GM23248 (cell line): ENCODE results near the gene TBX21. TPM values are rescaled to one million over a fixed set of nuclear protein-coding genes. Genes with fewer than 3 reads are reported as not detected.

Experiments used
- DNase-seq: peaks from one replicate; pipeline ENCODE4 v3.0.0-alpha.2; 2015
- H2AFZ ChIP-seq: fragments of 200-600 bp; sonication (generic); 2 replicates; pipeline ENCODE4 v1.6.1; 2016; ENCODE audit warnings: antibody characterized with exemption
- H3F3A ChIP-seq: fragments of 200-600 bp; sonication (generic); 2 replicates; pipeline ENCODE4 v1.6.1; 2016; ENCODE audit warnings: mild to moderate bottlenecking, antibody characterized with exemption, mixed run types; ENCODE audit not compliant: insufficient read depth
- H3K27ac ChIP-seq: fragments of 200-600 bp; sonication (generic); 2 replicates; pipeline ENCODE4 v1.5.1; 2016; ENCODE audit warnings: mild to moderate bottlenecking
- H3K27me3 ChIP-seq: fragments of 200-600 bp; sonication (generic); replicated peaks from 2 replicates; pipeline ENCODE4 v1.6.1; 2016; ENCODE audit warnings: mild to moderate bottlenecking; ENCODE audit not compliant: insufficient read depth
- H3K36me3 ChIP-seq: fragments of 200-600 bp; sonication (generic); 2 replicates; pipeline ENCODE4 v1.6.1; 2016; ENCODE audit warnings: low read depth, mild to moderate bottlenecking
- H3K4me1 ChIP-seq: fragments of 200-600 bp; sonication (generic); 2 replicates; pipeline ENCODE4 v1.6.1; 2016; ENCODE audit warnings: mild to moderate bottlenecking; ENCODE audit not compliant: insufficient read depth
- H3K4me2 ChIP-seq: fragments of 200-600 bp; sonication (generic); one replicate; pipeline ENCODE4 v1.6.1; 2016; ENCODE audit warnings: mild to moderate bottlenecking; ENCODE audit not compliant: unreplicated experiment
- H3K4me3 ChIP-seq: fragments of 200-600 bp; sonication (generic); 2 replicates; pipeline ENCODE4 v1.5.1; 2016; ENCODE audit warnings: mild to moderate bottlenecking
- H3K79me2 ChIP-seq: fragments of 200-600 bp; sonication (generic); 2 replicates; pipeline ENCODE4 v1.6.1; 2016; ENCODE audit warnings: mild to moderate bottlenecking; ENCODE audit not compliant: insufficient read depth
- H3K9ac ChIP-seq: fragments of 200-600 bp; sonication (generic); 2 replicates; pipeline ENCODE4 v1.6.1; 2016; ENCODE audit warnings: mild to moderate bottlenecking
- H3K9me2 ChIP-seq: fragments of 200-600 bp; sonication (generic); 2 replicates; pipeline ENCODE4 v1.6.1; 2016; ENCODE audit warnings: mixed run types, mild to moderate bottlenecking, moderate library complexity; ENCODE audit not compliant: insufficient read depth
- H3K9me3 ChIP-seq: fragments of 200-600 bp; sonication (generic); one replicate; pipeline ENCODE4 v1.6.1; 2017; ENCODE audit warnings: low read depth
- H4K20me1 ChIP-seq: fragments of 200-600 bp; sonication (generic); 2 replicates; pipeline ENCODE4 v1.6.0; 2016; ENCODE audit not compliant: insufficient read depth
- EZH2 ChIP-seq: fragments of 200-600 bp; sonication (generic); IDR thresholded peaks from 2 replicates; pipeline ENCODE4 v1.6.1; 2018; ENCODE audit warnings: antibody characterized with exemption, mild to moderate bottlenecking; ENCODE audit not compliant: insufficient read depth, poor library complexity, severe bottlenecking
- EZH2phosphoT487 ChIP-seq: fragments of 200-600 bp; sonication (generic); IDR thresholded peaks from 2 replicates; pipeline ENCODE4 v1.6.1; 2018; ENCODE audit warnings: antibody characterized with exemption, moderate library complexity, mild to moderate bottlenecking, low read depth; ENCODE audit not compliant: insufficient read depth
- WGBS, 2 experiments: methylation state at CpG; one replicate each; pipeline ENCODE4 v1.1.6; 2015 to 2017; ENCODE audit warnings: low lambda C conversion rate in 2 of 2, low coverage in 1 of 2; ENCODE audit errors: missing lambda C conversion rate in 2 of 2; 5-methylcytosine and 5-hydroxymethylcytosine counted together
- in situ Hi-C: fragments of 300-500 bp; cut with MboI; formaldehyde crosslinking; loops from 2 replicates; pipeline ENCODE4 v1.15.0; 2020
- polyA plus RNA-seq: library from polyadenylated mRNA; unstranded; fragments of >200 nt; fragmentation: Nextera tagmentation; extraction: Ambion mirVana; gene quantifications from 2 replicates; pipeline ENCODE4 v1.2.1, GENCODE V29; 2016
- total RNA-seq: library from RNA; depleted of rRNA; stranded (reverse); fragments of >200 nt; shearing (Covaris generic); gene quantifications from 2 replicates; pipeline ENCODE4 v1.2.3, GENCODE V29; 2014

The TBX21 gene
- total and polyA plus RNA-seq, 2 experiments from 2014 or later: not detected

DNA sequence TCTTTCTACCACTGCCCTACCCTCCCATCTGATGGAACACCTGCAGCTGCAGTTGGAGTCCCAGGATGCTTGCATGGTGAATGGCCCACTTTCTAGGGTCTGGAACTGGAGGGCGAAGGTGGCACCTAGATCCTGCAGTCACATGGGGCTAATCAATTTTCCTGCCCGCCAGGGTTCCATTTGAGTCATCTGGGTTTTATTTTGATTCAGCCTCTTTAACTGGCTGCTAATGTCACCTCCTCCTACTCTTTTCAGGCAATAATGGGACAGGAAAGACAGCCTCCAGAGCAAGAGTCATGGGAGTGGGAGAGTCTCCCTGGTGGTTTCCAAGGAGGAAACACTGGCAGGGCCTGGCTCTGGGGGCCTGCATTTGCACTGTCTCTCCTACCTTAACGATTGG lies 42.9 kb upstream of the TBX21 start:
- Histone ChIP-seq H3K27ac (no peak overlapping the region), H4K20me1 (no peaks in the 10 kb centered on the region)

DNA sequence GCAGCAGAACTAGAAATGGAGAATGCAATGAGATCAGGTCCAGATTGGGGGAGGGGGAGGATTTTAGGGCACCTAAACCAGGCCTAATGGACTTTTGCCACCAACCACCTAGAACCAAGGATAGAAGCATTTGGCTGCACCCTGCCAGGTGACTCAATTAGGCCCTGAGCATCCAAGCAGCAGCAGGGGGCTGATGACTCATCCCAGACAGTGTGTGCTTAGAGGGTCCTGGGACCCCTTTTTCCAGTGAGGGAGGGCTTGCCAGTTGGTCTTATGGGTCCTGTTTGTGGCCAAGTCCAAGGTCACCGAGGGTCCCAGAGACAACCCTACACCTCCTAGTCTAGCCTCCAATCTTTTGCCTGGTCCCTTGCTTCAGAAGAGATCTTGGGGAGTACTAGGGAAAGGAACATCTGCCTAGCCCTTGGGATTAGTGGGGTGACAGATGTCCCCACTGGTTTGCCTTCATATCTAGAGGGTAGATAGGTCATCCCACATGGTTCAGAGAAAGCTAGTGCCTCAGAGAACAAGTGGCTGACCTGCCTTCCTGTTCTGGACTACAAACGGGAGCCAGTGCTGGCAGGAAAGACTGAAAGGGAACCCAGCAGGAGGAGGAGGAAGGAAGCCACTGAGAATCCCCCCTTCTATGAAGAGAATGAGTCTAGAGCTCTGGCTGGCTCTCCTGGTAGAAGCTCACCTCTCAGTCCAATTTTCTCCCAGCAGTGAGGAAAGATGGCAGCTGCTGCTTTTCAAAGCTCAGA lies 40.7 kb upstream of the TBX21 start:
- Histone ChIP-seq H4K20me1 (no peaks in the 10 kb centered on the region), H3K27ac (no peak overlapping the region), H3K4me1 (peaks cover 16% of the 10 kb centered on the region), H3K4me3 (peak overlapping the region; percentile 93; the same call in 1 of the 2 replicates), H2AFZ (no peak overlapping the region), H3K9me3 (no peaks in the 10 kb centered on the region), H3K9me2 (no peaks in the 10 kb centered on the region), H3K9ac (no peak overlapping the region), H3K79me2 (no peaks in the 10 kb centered on the region), H3F3A (peaks cover 9% of the 10 kb centered on the region), H3K4me2 (no peak overlapping the region), H3K27me3 (no peaks in the 10 kb centered on the region), H3K36me3 (no peaks in the 10 kb centered on the region)
- no peak for TF ChIP-seq EZH2
- TF ChIP-seq EZH2phosphoT487: no peak
- in situ Hi-C loops: no loop called here
- DNase-seq: no peak
- 76 to 88% methylated on average over 2 of the region's 2 CpGs for WGBS, 2 experiments

More for the DNA sequence above, 42.9 kb upstream of the TBX21 start:
- no peaks in the 10 kb centered on the region for H3K9me3 ChIP-seq
- no peak overlapping the region for H3K4me3 ChIP-seq
- no peaks in the 10 kb centered on the region for H3K36me3 ChIP-seq
- no peak overlapping the region for H2AFZ ChIP-seq
- H3K9ac ChIP-seq: no peak overlapping the region
- 44 to 55% methylated on average over 3 of the region's 3 CpGs for WGBS, 2 experiments
- TF ChIP-seq EZH2phosphoT487: no peak
- peaks cover 37% of the 10 kb centered on the region for H3K4me1 ChIP-seq
- H3K79me2 ChIP-seq: no peaks in the 10 kb centered on the region
- H3K27me3 ChIP-seq: no peaks in the 10 kb centered on the region
- in situ Hi-C loops: no loop called here
- H3K9me2 ChIP-seq: no peaks in the 10 kb centered on the region
- H3F3A ChIP-seq: peaks cover 31% of the 10 kb centered on the region
- DNase-seq: no peak
- no peak overlapping the region for H3K4me2 ChIP-seq

DNA sequence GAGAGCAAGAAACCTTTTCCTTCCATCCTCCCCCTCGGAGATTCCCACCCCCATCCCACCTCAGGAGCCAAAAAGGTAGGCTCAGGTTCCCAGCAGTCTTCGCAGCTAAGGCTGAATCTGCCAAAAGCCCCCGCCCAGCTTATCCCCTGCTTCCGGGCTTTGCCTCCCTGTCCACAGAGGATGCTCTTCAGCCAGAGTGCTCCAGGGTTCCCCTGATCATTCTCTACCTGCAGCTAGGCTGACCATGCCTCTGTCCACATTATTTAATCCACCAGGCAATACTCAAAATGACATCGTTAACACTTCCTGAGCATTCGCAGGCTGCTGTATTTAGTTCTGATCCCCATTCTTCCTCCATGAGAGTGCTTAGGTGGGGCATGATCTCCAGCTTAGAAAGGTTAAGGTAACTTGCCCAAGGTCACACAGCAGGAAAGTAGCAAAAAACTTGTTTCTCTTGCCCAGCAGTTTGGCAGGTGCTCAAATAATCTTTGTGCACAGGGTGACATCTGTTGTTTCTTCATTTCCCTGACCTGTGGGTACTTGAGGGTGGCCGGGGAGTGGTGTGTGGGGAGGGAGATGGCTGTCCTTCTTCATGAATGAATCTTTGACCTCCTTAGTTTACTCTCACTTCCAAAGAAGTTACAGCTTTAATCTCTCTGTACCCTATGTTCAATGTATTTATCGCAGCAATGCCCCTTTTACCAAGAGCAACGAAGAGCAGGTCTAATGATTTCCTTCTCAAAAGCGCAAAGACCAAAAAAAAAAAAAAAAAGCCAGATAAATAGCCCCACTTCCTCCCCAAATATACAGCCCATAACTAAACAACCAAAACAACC lies 39.9 kb upstream of the TBX21 start:
- H3K79me2 ChIP-seq: no peaks in the 10 kb centered on the region
- peak; percentile 37 for DNase-seq
- WGBS, 2 experiments: 32 to 36% methylated on average over 10 of the region's 10 CpGs
- H3K4me2 ChIP-seq: peak overlapping the region; percentile 93
- no peaks in the 10 kb centered on the region for H3K36me3 ChIP-seq
- in situ Hi-C loops: no loop called here
- TF ChIP-seq EZH2phosphoT487: no peak
- TF ChIP-seq EZH2: no peak
- H3K27ac ChIP-seq: peak overlapping the region; percentile 41
- H3K4me1 ChIP-seq: peaks cover 8% of the 10 kb centered on the region
- no peaks in the 10 kb centered on the region for H3K9me2 ChIP-seq
- H3K9ac ChIP-seq: peak overlapping the region; percentile 95
- no peaks in the 10 kb centered on the region for H3K9me3 ChIP-seq
- no peaks in the 10 kb centered on the region for H3K27me3 ChIP-seq
- H2AFZ ChIP-seq: peak overlapping the region; percentile 76
- peak overlapping the region; percentile 93 for H3K4me3 ChIP-seq
- H4K20me1 ChIP-seq: no peaks in the 10 kb centered on the region
- peaks cover 2% of the 10 kb centered on the region for H3F3A ChIP-seq

DNA sequence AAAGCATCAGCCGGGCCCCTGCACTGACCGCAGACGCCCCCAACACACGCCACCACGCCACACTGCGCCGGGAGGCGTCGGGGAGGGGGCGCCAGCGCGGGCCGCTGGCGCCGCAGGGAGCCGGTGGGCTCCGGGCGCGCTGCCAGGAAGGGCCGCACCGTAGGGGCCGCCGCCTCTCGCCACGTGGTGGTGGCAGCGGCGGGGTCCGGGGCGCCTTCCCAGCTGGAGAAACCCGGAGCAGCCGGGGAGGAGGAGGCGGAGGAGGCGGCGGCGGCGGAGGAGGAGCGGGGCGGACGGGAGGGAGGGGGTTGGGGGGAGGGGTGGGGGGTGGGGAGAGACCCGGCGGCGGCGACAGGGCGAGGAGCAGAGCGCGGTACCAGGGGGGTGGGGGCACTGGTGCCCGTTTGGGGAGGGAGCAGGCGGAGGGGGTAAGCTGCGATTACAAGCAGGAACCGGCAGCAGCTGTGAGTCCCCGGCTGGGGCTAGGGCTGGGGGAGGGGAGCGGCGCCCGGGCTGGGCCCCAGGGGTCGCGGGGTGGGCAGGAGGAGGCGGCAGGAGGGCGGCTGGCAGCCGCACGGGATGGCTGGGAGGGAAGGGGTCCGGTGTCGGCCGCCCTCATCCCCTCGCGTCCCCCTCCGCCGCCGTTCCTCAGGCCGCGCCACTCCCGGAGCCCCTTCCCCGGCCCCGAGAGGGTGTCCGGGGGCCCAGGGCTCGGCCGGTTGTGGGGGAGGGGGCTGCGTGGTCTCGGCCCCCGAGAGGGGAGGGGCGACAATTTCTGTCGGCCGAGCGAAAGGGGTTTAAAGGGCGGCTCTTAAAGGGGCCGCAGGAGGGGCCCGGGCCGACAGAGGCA lies 39.1 kb upstream of the TBX21 start, which contains the start of gene TBKBP1:
Gene TBKBP1 (plus strand): TSS at position 431 of the 850 bp plus-strand sequence. CDS start 1,952 bp downstream, outside the sequence.
- H3K27me3 ChIP-seq: no peaks in the 10 kb centered on the region
- peak within 1 kb of the TSS; percentile 76 for H2AFZ ChIP-seq
- peak within 1 kb of the TSS; percentile 72 for H3K27ac ChIP-seq
- in situ Hi-C loops: no loop called here
- TF ChIP-seq EZH2 (no peak), EZH2phosphoT487 (no peak)
- H3F3A ChIP-seq: no peaks in the 10 kb centered on the region; the same call in none of the 2 replicates
- H3K9me2 ChIP-seq: no peaks in the 10 kb centered on the region
- 1% methylated on average over 21 to 87 of the region's 87 CpGs for WGBS, 2 experiments
- H3K4me3 ChIP-seq: peak within 1 kb of the TSS; percentile 93
- no peaks in the 10 kb centered on the region for H3K36me3 ChIP-seq
- no peaks in the 10 kb centered on the region for H3K9me3 ChIP-seq
- peaks cover 6% of the 10 kb centered on the region for H3K4me1 ChIP-seq
- H4K20me1 ChIP-seq: no peaks in the 10 kb centered on the region
- H3K9ac ChIP-seq: peak within 1 kb of the TSS; percentile 95
- no peaks in the 10 kb centered on the region for H3K79me2 ChIP-seq
- H3K4me2 ChIP-seq: peak within 1 kb of the TSS; percentile 93
- peak; percentile 57 for DNase-seq
